ENCODE results near the gene RNF208.

Gene RNF208

DNA sequence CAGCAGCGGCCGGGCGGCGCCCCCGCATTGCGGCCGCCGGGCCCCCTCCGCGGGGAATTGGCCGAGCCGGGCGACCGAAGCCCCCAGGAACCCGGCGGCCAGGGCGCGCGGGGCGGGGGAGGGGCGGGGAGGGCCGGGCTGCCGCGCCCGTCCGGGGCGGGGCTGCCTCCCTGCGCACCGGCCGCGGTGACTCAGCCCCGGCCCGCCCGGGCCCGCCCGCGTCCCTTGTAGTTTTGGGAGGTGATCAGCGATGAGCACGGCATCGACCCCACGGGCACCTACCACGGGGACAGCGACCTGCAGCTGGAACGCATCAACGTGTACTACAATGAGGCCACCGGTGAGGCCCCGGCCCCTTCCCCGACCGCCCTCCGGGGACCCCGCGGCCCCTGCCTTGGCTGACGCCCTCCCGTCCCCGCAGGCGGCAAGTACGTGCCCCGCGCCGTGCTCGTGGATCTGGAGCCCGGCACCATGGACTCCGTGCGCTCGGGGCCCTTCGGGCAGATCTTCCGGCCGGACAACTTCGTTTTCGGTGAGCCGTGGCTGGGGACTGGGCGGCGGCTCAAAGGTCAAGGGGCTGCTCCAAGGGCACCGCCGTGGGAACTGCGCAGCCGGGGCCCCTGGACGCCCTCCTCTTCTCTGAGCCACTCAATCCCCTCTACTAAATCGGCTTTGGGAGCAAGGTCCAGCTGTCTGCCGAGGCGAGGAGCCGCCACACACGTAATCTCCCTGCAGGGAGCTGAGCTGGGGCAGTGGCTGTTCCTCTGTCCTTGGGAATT, 19.6 kb upstream of the RNF208 start (continued):
- TF ChIP-seq ZBTB20 (tag by site-specific recombination; IDR thresholded peaks at IDR 0.05): peak; percentile 57
- TF ChIP-seq ZNF792 (tag by site-specific recombination; IDR thresholded peaks at IDR 0.05): no peak
- TF ChIP-seq KLF10 (tag by site-specific recombination; IDR thresholded peaks at IDR 0.05): 0 out of 2 replicates have a peak, but pooled peaks have one; percentile 1
- no peak for TF ChIP-seq WT1 (tag by site-specific recombination; IDR thresholded peaks at IDR 0.05)
- TF ChIP-seq, protein P1, sequence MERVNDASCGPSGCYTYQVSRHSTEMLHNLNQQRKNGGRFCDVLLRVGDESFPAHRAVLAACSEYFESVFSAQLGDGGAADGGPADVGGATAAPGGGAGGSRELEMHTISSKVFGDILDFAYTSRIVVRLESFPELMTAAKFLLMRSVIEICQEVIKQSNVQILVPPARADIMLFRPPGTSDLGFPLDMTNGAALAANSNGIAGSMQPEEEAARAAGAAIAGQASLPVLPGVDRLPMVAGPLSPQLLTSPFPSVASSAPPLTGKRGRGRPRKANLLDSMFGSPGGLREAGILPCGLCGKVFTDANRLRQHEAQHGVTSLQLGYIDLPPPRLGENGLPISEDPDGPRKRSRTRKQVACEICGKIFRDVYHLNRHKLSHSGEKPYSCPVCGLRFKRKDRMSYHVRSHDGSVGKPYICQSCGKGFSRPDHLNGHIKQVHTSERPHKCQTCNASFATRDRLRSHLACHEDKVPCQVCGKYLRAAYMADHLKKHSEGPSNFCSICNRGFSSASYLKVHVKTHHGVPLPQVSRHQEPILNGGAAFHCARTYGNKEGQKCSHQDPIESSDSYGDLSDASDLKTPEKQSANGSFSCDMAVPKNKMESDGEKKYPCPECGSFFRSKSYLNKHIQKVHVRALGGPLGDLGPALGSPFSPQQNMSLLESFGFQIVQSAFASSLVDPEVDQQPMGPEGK (tag by site-specific recombination; IDR thresholded peaks at IDR 0.05): 0 out of 2 replicates have a peak, but pooled peaks have one; percentile 37

DNA sequence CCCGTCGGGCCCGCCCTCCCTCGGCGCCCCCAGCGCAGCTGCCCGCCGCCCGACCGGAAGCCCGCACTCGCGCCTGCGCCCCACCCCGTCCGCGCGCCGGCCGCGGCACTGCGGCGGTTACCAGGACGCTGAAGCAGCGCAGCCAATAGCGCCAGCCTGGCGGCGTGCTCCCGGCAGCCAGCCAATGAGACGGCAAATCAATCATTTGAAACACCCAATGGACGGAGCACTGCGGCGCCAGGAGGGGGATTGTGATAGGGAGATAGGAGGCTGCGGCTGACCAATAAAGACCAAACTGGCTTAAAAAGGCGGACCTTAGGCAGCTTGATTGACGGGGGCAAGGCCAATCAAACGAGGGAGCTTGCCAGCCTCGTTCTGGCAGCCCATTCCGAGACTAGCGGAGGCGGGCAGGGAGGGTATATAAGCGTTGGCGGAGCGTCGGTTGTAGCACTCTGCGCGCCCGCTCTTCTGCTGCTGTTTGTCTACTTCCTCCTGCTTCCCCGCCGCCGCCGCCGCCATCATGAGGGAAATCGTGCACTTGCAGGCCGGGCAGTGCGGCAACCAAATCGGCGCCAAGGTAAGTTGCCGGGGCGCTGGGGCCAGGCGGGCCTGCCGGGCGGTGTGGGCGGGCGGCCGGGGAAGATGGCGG, 18.9 kb upstream of the RNF208 start, which contains the start of gene TUBB4B:
Gene TUBB4B, plus strand, starts transcription at position 447 of the 649 bp plus-strand sequence. Its CDS starts 74 bp downstream, at position 521.
- H3K4me3 ChIP-seq (ENCODE audit: low read depth, low read length): peak within 1 kb of the TSS; percentile 83
- H3K27ac ChIP-seq (ENCODE audit: extremely low read depth, low read depth, low read length): peak within 1 kb of the TSS; percentile 93
- H3K4me1 ChIP-seq (ENCODE audit: control insufficient read depth, insufficient read depth, low read length): peaks cover 6% of the 10 kb centered on the region; the same call in 1 of the 2 replicates
- ChIA-PET POLR2A (interaction anchor here (0.6 to 11.5 kb wide), 82 partner anchors 13 to 514 kb away, joined by 3 to 336 read pairs (median 5); partner anchors contain the start of genes ANAPC2, ARRDC1, CLIC3 and CYSRT1), CTCF (interaction anchor here (0.6 to 1.7 kb wide), 10 partner anchors 8 to 205 kb away, joined by 3 to 11 read pairs (median 3); partner anchors contain the start of genes CYSRT1, LRRC26, NELFB and NPDC1)
- H3K9me3 ChIP-seq (ENCODE audit: control insufficient read depth, insufficient read depth, low read depth, low read length): no peaks in the 10 kb centered on the region
- peaks cover 0 to 32% of the 10 kb centered on the region in 2 experiments; a peak in 1 of 3 replicates for H3K36me3 ChIP-seq (ENCODE audit: control insufficient read depth in 2 of 2, insufficient read depth in 1 of 2, low read length in 2 of 2)
- TF ChIP-seq ZNF473 (tag by site-specific recombination; IDR thresholded peaks at IDR 0.05): no peak
- no peak for TF ChIP-seq ZNF335 (tag by site-specific recombination; conservative IDR thresholded peaks at IDR 0.05)
- TF ChIP-seq ZNF792 (tag by site-specific recombination; IDR thresholded peaks at IDR 0.05): no peak
- no peak for TF ChIP-seq ZNF555 (tag by site-specific recombination; conservative IDR thresholded peaks at IDR 0.05)
- TF ChIP-seq, protein P2, sequence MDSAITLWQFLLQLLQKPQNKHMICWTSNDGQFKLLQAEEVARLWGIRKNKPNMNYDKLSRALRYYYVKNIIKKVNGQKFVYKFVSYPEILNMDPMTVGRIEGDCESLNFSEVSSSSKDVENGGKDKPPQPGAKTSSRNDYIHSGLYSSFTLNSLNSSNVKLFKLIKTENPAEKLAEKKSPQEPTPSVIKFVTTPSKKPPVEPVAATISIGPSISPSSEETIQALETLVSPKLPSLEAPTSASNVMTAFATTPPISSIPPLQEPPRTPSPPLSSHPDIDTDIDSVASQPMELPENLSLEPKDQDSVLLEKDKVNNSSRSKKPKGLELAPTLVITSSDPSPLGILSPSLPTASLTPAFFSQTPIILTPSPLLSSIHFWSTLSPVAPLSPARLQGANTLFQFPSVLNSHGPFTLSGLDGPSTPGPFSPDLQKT (IDR thresholded peaks at IDR 0.05; ENCODE audit: borderline replicate concordance, low read depth, low read length): peak; percentile 65; the same call in 1 of the 2 replicates
- no peak for TF ChIP-seq ZNF560 (tag by site-specific recombination; IDR thresholded peaks at IDR 0.05; ENCODE audit: borderline replicate concordance)
- no peak for TF ChIP-seq ZBTB48 (tag by site-specific recombination; IDR thresholded peaks at IDR 0.05)
- no peak for TF ChIP-seq ZNF248 (tag by site-specific recombination; IDR thresholded peaks at IDR 0.05)
- TF ChIP-seq, protein P3, sequence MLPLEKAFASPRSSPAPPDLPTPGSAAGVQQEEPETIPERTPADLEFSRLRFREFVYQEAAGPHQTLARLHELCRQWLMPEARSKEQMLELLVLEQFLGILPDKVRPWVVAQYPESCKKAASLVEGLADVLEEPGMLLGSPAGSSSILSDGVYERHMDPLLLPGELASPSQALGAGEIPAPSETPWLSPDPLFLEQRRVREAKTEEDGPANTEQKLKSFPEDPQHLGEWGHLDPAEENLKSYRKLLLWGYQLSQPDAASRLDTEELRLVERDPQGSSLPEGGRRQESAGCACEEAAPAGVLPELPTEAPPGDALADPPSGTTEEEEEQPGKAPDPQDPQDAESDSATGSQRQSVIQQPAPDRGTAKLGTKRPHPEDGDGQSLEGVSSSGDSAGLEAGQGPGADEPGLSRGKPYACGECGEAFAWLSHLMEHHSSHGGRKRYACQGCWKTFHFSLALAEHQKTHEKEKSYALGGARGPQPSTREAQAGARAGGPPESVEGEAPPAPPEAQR (tag by site-specific recombination; IDR thresholded peaks at IDR 0.05): 0 out of 2 replicates have a peak, but pooled peaks have one; percentile 23
- no peak for TF ChIP-seq MYNN (tag by site-specific recombination; IDR thresholded peaks at IDR 0.05; ENCODE audit: borderline replicate concordance)
- TF ChIP-seq ZNF2 (tag by site-specific recombination; IDR thresholded peaks at IDR 0.05): peak; percentile 64; the same call in 1 of the 2 replicates
- TF ChIP-seq, protein P4, sequence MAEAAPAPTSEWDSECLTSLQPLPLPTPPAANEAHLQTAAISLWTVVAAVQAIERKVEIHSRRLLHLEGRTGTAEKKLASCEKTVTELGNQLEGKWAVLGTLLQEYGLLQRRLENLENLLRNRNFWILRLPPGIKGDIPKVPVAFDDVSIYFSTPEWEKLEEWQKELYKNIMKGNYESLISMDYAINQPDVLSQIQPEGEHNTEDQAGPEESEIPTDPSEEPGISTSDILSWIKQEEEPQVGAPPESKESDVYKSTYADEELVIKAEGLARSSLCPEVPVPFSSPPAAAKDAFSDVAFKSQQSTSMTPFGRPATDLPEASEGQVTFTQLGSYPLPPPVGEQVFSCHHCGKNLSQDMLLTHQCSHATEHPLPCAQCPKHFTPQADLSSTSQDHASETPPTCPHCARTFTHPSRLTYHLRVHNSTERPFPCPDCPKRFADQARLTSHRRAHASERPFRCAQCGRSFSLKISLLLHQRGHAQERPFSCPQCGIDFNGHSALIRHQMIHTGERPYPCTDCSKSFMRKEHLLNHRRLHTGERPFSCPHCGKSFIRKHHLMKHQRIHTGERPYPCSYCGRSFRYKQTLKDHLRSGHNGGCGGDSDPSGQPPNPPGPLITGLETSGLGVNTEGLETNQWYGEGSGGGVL (tag by site-specific recombination; IDR thresholded peaks at IDR 0.05): no peak
- TF ChIP-seq, protein P5, sequence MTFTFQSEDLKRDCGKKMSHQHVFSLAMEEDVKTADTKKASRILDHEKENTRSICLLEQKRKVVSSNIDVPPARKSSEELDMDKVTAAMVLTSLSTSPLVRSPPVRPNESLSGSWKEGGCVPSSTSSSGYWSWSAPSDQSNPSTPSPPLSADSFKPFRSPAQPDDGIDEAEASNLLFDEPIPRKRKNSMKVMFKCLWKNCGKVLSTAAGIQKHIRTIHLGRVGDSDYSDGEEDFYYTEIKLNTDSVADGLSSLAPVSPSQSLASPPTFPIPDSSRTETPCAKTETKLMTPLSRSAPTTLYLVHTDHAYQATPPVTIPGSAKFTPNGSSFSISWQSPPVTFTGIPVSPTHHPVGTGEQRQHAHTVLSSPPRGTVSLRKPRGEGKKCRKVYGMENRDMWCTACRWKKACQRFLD (tag by site-specific recombination; IDR thresholded peaks at IDR 0.05): no peak
- no peak for TF ChIP-seq ZNF211 (tag by site-specific recombination; IDR thresholded peaks at IDR 0.05; ENCODE audit: low read depth)
- no peak for TF ChIP-seq ZNF677 (tag by site-specific recombination; IDR thresholded peaks at IDR 0.05)
- TF ChIP-seq ZNF223 (tag by site-specific recombination; IDR thresholded peaks at IDR 0.05): no peak
- no peak for TF ChIP-seq ZNF416 (tag by site-specific recombination; IDR thresholded peaks at IDR 0.05)
- TF ChIP-seq YY2 (tag by site-specific recombination; IDR thresholded peaks at IDR 0.05): peak; percentile 94
- TF ChIP-seq ZNF571 (tag by site-specific recombination; IDR thresholded peaks at IDR 0.05): no peak
- TF ChIP-seq GLIS1 (tag by site-specific recombination; IDR thresholded peaks at IDR 0.05): no peak
- TF ChIP-seq, protein P6, sequence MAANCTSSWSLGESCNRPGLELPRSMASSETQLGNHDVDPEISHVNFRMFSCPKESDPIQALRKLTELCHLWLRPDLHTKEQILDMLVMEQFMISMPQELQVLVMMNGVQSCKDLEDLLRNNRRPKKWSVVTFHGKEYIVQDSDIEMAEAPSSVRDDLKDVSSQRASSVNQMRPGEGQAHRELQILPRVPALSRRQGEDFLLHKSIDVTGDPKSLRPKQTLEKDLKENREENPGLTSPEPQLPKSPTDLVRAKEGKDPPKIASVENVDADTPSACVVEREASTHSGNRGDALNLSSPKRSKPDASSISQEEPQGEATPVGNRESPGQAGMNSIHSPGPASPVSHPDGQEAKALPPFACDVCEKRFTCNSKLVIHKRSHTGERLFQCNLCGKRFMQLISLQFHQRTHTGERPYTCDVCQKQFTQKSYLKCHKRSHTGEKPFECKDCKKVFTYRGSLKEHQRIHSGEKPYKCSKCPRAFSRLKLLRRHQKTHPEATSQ (tag by site-specific recombination; IDR thresholded peaks at IDR 0.05): no peak
- TF ChIP-seq ZNF510 (tag by site-specific recombination; IDR thresholded peaks at IDR 0.05; ENCODE audit: insufficient replicate concordance): no peak

All from HEK293 (cell line).